ENCODE data around the gene CCDC17. TPM values are rescaled to one million over a fixed set of nuclear protein-coding genes. Genes with fewer than 3 reads are reported as not detected.

Gene CCDC17
- polyA plus RNA-seq, 1 donor (not counting 4 experiments of a cell fraction or from before 2014, with no cell fraction given) = 0.37 TPM

GRCh38 chr1:45594412-45594811, 29.4 kb downstream of the CCDC17 start:
- no peak for TF ChIP-seq EZH2 (IDR thresholded peaks at IDR 0.05; ENCODE audit: low read length)
- no peak for TF ChIP-seq CTCF (optimal IDR thresholded peaks at IDR 0.05 in 1 of 3, IDR thresholded peaks at IDR 0.05 in 1 of 3, conservative IDR thresholded peaks at IDR 0.05 in 1 of 3; ENCODE audit: extremely low read depth in 1 of 3, insufficient read depth in 2 of 3, low read length in 3 of 3)
- H3K79me2 ChIP-seq (ENCODE audit: control insufficient read depth, insufficient read depth, low read length) = peaks cover 56% of the 10 kb centered on the region

GRCh38 chr1:45589861-45590260, 34.0 kb downstream of the CCDC17 start:
- Histone ChIP-seq H3K4me2 (ENCODE audit: control insufficient read depth, extremely low read depth, insufficient read depth, low read depth, low read length) (peak overlapping the region; percentile 29), H3K79me2 (ENCODE audit: control insufficient read depth, insufficient read depth, low read length) (peaks cover 74% of the 10 kb centered on the region), H2AFZ (ENCODE audit: control insufficient read depth, low read length) (no peak overlapping the region), H3K36me3 (ENCODE audit: control insufficient read depth in 2 of 2, extremely low read depth in 1 of 2, insufficient read depth in 2 of 2, low read length in 2 of 2) (peaks cover 0 to 10% of the 10 kb centered on the region in 2 experiments), H3K4me3 (ENCODE audit: control insufficient read depth in 2 of 3, extremely low read depth in 1 of 3, insufficient read depth in 2 of 3, low read depth in 1 of 3, low read length in 3 of 3) (peak overlapping the region in 1 of 3 experiments; percentile 25), H3K27me3 (ENCODE audit: control insufficient read depth, extremely low read depth, insufficient read depth, low read length) (no peaks in the 10 kb centered on the region), H3K27ac (ENCODE audit: control insufficient read depth, insufficient read depth, low read length) (no peak overlapping the region), H3K9ac (ENCODE audit: control insufficient read depth, extremely low read depth, insufficient read depth, low read length) (peak overlapping the region; percentile 2), H3K9me3 (ENCODE audit: control insufficient read depth, low read depth, low read length) (no peaks in the 10 kb centered on the region), H3K4me1 (ENCODE audit: control insufficient read depth, extremely low read depth, insufficient read depth, low read length) (peaks cover 17% of the 10 kb centered on the region), H4K20me1 (ENCODE audit: control insufficient read depth, extremely low read depth, insufficient read depth, low read length) (peaks cover 9% of the 10 kb centered on the region), H3K9me1 (ENCODE audit: control insufficient read depth, extremely low read depth, insufficient read depth, low read length) (no peaks in the 10 kb centered on the region)
- DNase-seq (ENCODE audit: low read depth, low spot score) (no peak), FAIRE-seq (no peak)
- no peak for TF ChIP-seq CTCF (optimal IDR thresholded peaks at IDR 0.05 in 1 of 3, IDR thresholded peaks at IDR 0.05 in 1 of 3, conservative IDR thresholded peaks at IDR 0.05 in 1 of 3; ENCODE audit: extremely low read depth in 1 of 3, insufficient read depth in 2 of 3, low read length in 3 of 3)
- TF ChIP-seq EZH2 (IDR thresholded peaks at IDR 0.05; ENCODE audit: low read length) = no peak
- dilution Hi-C loops (cut with MboI; ENCODE audit: extremely low pct_ligation_motif_present, low sequenced_read_pairs) = no loop called here

More at GRCh38 chr1:45594412-45594811, 29.4 kb downstream of the CCDC17 start:
- Histone ChIP-seq H2AFZ (ENCODE audit: control insufficient read depth, low read length) (no peak overlapping the region), H4K20me1 (ENCODE audit: control insufficient read depth, extremely low read depth, insufficient read depth, low read length) (no peaks in the 10 kb centered on the region), H3K9me1 (ENCODE audit: control insufficient read depth, extremely low read depth, insufficient read depth, low read length) (no peaks in the 10 kb centered on the region), H3K27ac (ENCODE audit: control insufficient read depth, insufficient read depth, low read length) (no peak overlapping the region), H3K9ac (ENCODE audit: control insufficient read depth, extremely low read depth, insufficient read depth, low read length) (no peak overlapping the region), H3K4me1 (ENCODE audit: control insufficient read depth, extremely low read depth, insufficient read depth, low read length) (peaks cover 6% of the 10 kb centered on the region), H3K36me3 (ENCODE audit: control insufficient read depth in 2 of 2, extremely low read depth in 1 of 2, insufficient read depth in 2 of 2, low read length in 2 of 2) (peaks cover 0 to 3% of the 10 kb centered on the region in 2 experiments), H3K27me3 (ENCODE audit: control insufficient read depth, extremely low read depth, insufficient read depth, low read length) (no peaks in the 10 kb centered on the region), H3K4me2 (ENCODE audit: control insufficient read depth, extremely low read depth, insufficient read depth, low read depth, low read length) (no peak overlapping the region), H3K4me3 (ENCODE audit: control insufficient read depth in 2 of 3, extremely low read depth in 1 of 3, insufficient read depth in 2 of 3, low read depth in 1 of 3, low read length in 3 of 3) (no peak overlapping the region), H3K9me3 (ENCODE audit: control insufficient read depth, low read depth, low read length) (no peaks in the 10 kb centered on the region)
- no peak for FAIRE-seq
- dilution Hi-C loops (cut with MboI; ENCODE audit: extremely low pct_ligation_motif_present, low sequenced_read_pairs) = no loop called here
- DNase-seq (ENCODE audit: low read depth, low spot score) = no peak

Measured in keratinocyte (primary cell).